HepG2 (cell line): ENCODE results near the gene EGLN1. TPM values are rescaled to one million over a fixed set of nuclear protein-coding genes. Genes with fewer than 3 reads are reported as not detected.
A peak's percentile ranks its signal among the peaks of the same experiment; 100 is the strongest.

Experiments used
- ATAC-seq: fragments of 200-7000 bp; cut with Tn5 transposase; 3 replicates; pipeline ENCODE4 v1.9.1; 2020; ENCODE audit warnings: mild to moderate bottlenecking, moderate library complexity
- BruUV-seq: library from RNA; stranded (reverse); fragments of 400-500 nt; replicated peaks from 2 replicates; lab custom pipeline; 2021; lab: Mats Ljungman, UMichigan
- CTCF ChIA-PET: fragments of 300-600 bp; formaldehyde crosslinking; extraction: SDS; loops from one replicate; lab custom pipeline; 2021; ENCODE audit warnings: low total read pairs, inconsistent platforms, low intra/inter-chr PET ratio; lab: Yijun Ruan, JAX
- POLR2A ChIA-PET: fragments of 350-600 bp; sonication (Branson Sonifier 250); formaldehyde crosslinking; loops from one replicate; lab custom pipeline; 2020; ENCODE audit warnings: antibody characterized with exemption, inconsistent platforms; lab: Yijun Ruan, JAX
- DNase-seq: peaks from one replicate; pipeline ENCODE4 v3.0.0-alpha.2; 2015; ENCODE audit warnings: low spot score
- FAIRE-seq: peaks from 3 replicates; lab custom pipeline; 2011; peaks lifted over from hg19 to GRCh38; lab: Jason Lieb, UNC
- H2AFZ ChIP-seq: one replicate; pipeline ENCODE4 v1.6.1; 2011; ENCODE audit warnings: low read length, inconsistent platforms
- H3K27ac ChIP-seq: fragments of 300-600 bp; 3 replicates; pipeline ENCODE4 v1.8.0; 2011; ENCODE audit warnings: mixed run types, mild to moderate bottlenecking, mixed read lengths, low read length, inconsistent platforms; ENCODE audit not compliant: insufficient read depth; ENCODE audit errors: extremely low read length
- H3K27me3 ChIP-seq, 2 experiments: fragments of 200-600 bp in 1 of 2; 2 replicates in 1 of 2; 3 replicates in 1 of 2; pipeline versions ENCODE4 v1.6.0 to v1.8.0; 2011; ENCODE audit warnings: low read length in 2 of 2, mild to moderate bottlenecking in 2 of 2, moderate library complexity in 2 of 2, inconsistent platforms in 1 of 2; ENCODE audit not compliant: insufficient read depth in 2 of 2, control insufficient read depth in 1 of 2
- H3K36me3 ChIP-seq, 2 experiments: fragments of 200-600 bp in 1 of 2; replicated peaks in 1 of 2; 2 replicates in 1 of 2; 3 replicates in 1 of 2; pipeline versions ENCODE4 v1.5.1 to v1.8.0; 2011; ENCODE audit warnings: low read length in 2 of 2, inconsistent platforms in 1 of 2; ENCODE audit not compliant: insufficient read depth in 2 of 2, control insufficient read depth in 1 of 2
- H3K4me1 ChIP-seq: 2 replicates; pipeline ENCODE4 v1.5.1; 2012; ENCODE audit warnings: low read length, inconsistent platforms; ENCODE audit not compliant: insufficient read depth
- H3K4me2 ChIP-seq: 2 replicates; pipeline ENCODE4 v1.6.0; 2011; ENCODE audit warnings: low read depth, low read length, inconsistent platforms
- H3K4me3 ChIP-seq, 3 experiments: fragments of 200-600 bp in 1 of 3; sonication (generic), shearing (Covaris generic) in 1 of 3; replicated peaks in 1 of 3; 2 replicates each; pipeline ENCODE4 v1.5.1; 2011 to 2016; ENCODE audit warnings: low read length in 3 of 3, inconsistent platforms in 2 of 3, low read depth in 2 of 3, mild to moderate bottlenecking in 2 of 3, control low read depth in 1 of 3, mixed read lengths in 1 of 3; ENCODE audit not compliant: insufficient read depth in 1 of 3
- H3K79me2 ChIP-seq: one replicate; pipeline ENCODE4 v1.6.1; 2011; ENCODE audit warnings: low read length, inconsistent platforms; ENCODE audit not compliant: insufficient read depth
- H3K9ac ChIP-seq: 2 replicates; pipeline ENCODE4 v1.6.0; 2011; ENCODE audit warnings: mild to moderate bottlenecking, low read depth, low read length, inconsistent platforms; ENCODE audit not compliant: insufficient read depth
- H3K9me3 ChIP-seq: 2 replicates; pipeline ENCODE4 v1.5.1; 2012; ENCODE audit warnings: mild to moderate bottlenecking, low read length
- H4K20me1 ChIP-seq: 2 replicates; pipeline ENCODE4 v1.6.0; 2011; ENCODE audit warnings: inconsistent platforms, mild to moderate bottlenecking, low read length, moderate library complexity; ENCODE audit not compliant: insufficient read depth
- FOSL2 ChIP-seq: sonication (generic); formaldehyde crosslinking; IDR thresholded peaks from 2 replicates; pipeline ENCODE4 v1.4.0; 2020; ENCODE audit warnings: missing genetic modification reagents
- NR2F6 ChIP-seq, 2 experiments: IDR thresholded peaks; 2 replicates each; pipeline ENCODE4 v1.6.1; 2016; ENCODE audit warnings: antibody characterized with exemption in 1 of 2, mild to moderate bottlenecking in 1 of 2
- RBM22 ChIP-seq: fragments of 200-400 bp; formaldehyde crosslinking; optimal IDR thresholded peaks from 2 replicates; pipeline ENCODE3; 2017; ENCODE audit warnings: mild to moderate bottlenecking, low read length, moderate library complexity
- STAT5B ChIP-seq: sonication (generic); formaldehyde crosslinking; IDR thresholded peaks from 2 replicates; pipeline ENCODE4 v1.4.0; 2020; ENCODE audit warnings: missing genetic modification reagents
- ZNF121 ChIP-seq: sonication (generic); formaldehyde crosslinking; IDR thresholded peaks from 2 replicates; pipeline ENCODE4 v1.5.0; 2020; ENCODE audit warnings: mild to moderate bottlenecking, missing genetic modification reagents
- ZNF253 ChIP-seq: sonication (generic); formaldehyde crosslinking; IDR thresholded peaks from 2 replicates; pipeline ENCODE4 v1.8.0; 2022; ENCODE audit warnings: mild to moderate bottlenecking, missing genetic modification reagents, borderline replicate concordance
- ZNF781 ChIP-seq: sonication (generic); formaldehyde crosslinking; IDR thresholded peaks from 2 replicates; pipeline ENCODE4 v1.5.1; 2020; ENCODE audit warnings: borderline replicate concordance, mild to moderate bottlenecking, missing genetic modification reagents; ENCODE audit errors: not compliant biosample characterization
- WGBS: methylation state at CpG from one replicate; pipeline ENCODE4 v1.1.6; 2017; ENCODE audit warnings: low lambda C conversion rate; 5-methylcytosine and 5-hydroxymethylcytosine counted together
- in situ Hi-C: cut with HindIII; loops from 2 replicates; pipeline ENCODE4 v1.10.0; 2017; ENCODE audit warnings: low pct_unique_long_range_greater_than_20kb; ENCODE audit not compliant: extremely low pct_ligation_motif_present
- intact Hi-C: fragments of 100-400 bp; cut with micrococcal nuclease; formaldehyde crosslinking; loops from one replicate; pipeline ENCODE4 v1.10.0; 2022; ENCODE audit not compliant: unreplicated experiment
- polyA plus RNA-seq, 8 experiments: library from polyadenylated mRNA; depleted of rRNA in 3 of 8; stranded (reverse) in 7 of 8; unstranded in 1 of 8; fragments of >200 nt; fragmentation: Illumina TruSeq in 4 of 8; extraction: Trizol in 4 of 8; gene quantifications; 2 replicates each; pipeline versions ENCODE4 v1.2.1 to v1.2.3, GENCODE V29; 2011 to 2016; ENCODE audit warnings: low read depth in 4 of 8, missing spikeins in 1 of 8, mixed read lengths in 1 of 8; ENCODE audit not compliant: insufficient read depth in 1 of 8
- total RNA-seq, 5 experiments: library from RNA; depleted of rRNA; stranded (reverse); fragments of >200 nt; fragmentation: Illumina TruSeq; extraction: Trizol; gene quantifications; 2 replicates each; pipeline ENCODE4 v1.2.3, GENCODE V29; 2016; ENCODE audit warnings: low read depth in 1 of 5
- TF ChIP-seq, protein P1 (sequence below): sonication (generic); formaldehyde crosslinking; IDR thresholded peaks from 2 replicates; pipeline ENCODE4 v1.4.0; 2020; ENCODE audit warnings: missing genetic modification reagents
- TF ChIP-seq, protein P2 (sequence below): sonication (generic); formaldehyde crosslinking; IDR thresholded peaks from 2 replicates; pipeline ENCODE4 v1.4.0; 2020; ENCODE audit warnings: missing genetic modification reagents, low read depth, mild to moderate bottlenecking, borderline replicate concordance

The EGLN1 gene
- total and polyA plus RNA-seq, 2 of the 13 experiments (the other 11 are each of a cell fraction or from before 2014, with no cell fraction given), result 34.4 to 44.1 TPM

DNA sequence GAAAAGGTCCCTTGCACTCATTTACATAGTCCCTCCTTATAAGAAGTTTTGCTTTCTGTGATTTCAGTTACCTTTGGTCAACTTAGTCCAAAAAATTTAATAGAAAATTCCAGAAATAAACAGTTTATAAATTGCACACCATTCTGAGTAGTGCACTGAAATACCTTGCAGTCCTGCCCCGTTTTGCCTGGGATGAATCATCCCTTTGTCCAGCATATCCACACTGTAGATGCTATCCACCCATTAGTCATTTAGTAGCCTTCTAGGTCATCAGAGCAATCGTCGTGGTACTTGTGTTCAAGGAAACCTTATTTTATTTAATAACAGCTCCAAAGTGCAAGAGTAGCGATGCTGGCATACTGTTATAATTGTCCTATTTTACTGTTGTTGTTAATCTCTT lies 46.0 kb downstream of the EGLN1 start:
- Histone ChIP-seq H4K20me1 (peaks cover 51% of the 10 kb centered on the region), H3K79me2 (peaks cover 93% of the 10 kb centered on the region), H2AFZ (no peak overlapping the region), H3K4me1 (0 out of 2 replicates have a peak, but pooled peaks cover 8% of the 10 kb centered on the region), H3K36me3 (peaks cover 8 to 30% of the 10 kb centered on the region in 2 experiments; a peak in 4 of 5 replicates), H3K27me3 (no peaks in the 10 kb centered on the region), H3K9ac (no peak overlapping the region), H3K4me2 (no peak overlapping the region), H3K27ac (no peak overlapping the region), H3K9me3 (no peaks in the 10 kb centered on the region), H3K4me3 (no peak overlapping the region)
- no peak for ATAC-seq
- intact Hi-C loops (no loop called here), in situ Hi-C loops (no loop called here)
- TF ChIP-seq STAT5B, result no peak
- TF ChIP-seq ZNF253, result no peak
- TF ChIP-seq, protein P1, sequence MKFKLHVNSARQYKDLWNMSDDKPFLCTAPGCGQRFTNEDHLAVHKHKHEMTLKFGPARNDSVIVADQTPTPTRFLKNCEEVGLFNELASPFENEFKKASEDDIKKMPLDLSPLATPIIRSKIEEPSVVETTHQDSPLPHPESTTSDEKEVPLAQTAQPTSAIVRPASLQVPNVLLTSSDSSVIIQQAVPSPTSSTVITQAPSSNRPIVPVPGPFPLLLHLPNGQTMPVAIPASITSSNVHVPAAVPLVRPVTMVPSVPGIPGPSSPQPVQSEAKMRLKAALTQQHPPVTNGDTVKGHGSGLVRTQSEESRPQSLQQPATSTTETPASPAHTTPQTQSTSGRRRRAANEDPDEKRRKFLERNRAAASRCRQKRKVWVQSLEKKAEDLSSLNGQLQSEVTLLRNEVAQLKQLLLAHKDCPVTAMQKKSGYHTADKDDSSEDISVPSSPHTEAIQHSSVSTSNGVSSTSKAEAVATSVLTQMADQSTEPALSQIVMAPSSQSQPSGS (CRISPR knock-in tag), result no peak
- TF ChIP-seq FOSL2 (CRISPR knock-in tag), result 0 out of 2 replicates have a peak, but pooled peaks have one; percentile 44
- no peak for TF ChIP-seq ZNF781 (CRISPR knock-in tag)
- TF ChIP-seq ZNF121 (CRISPR knock-in tag), result peak; percentile 61
- peak; percentile 36 for TF ChIP-seq RBM22
- TF ChIP-seq, protein P2, sequence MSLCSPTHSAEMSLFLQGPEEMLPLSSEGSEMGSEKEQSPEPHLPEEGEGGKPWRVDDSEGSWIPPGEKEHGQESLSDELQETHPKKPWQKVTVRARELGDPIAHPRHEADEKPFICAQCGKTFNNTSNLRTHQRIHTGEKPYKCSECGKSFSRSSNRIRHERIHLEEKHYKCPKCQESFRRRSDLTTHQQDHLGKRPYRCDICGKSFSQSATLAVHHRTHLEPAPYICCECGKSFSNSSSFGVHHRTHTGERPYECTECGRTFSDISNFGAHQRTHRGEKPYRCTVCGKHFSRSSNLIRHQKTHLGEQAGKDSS (CRISPR knock-in tag), result no peak
- no peak for TF ChIP-seq NR2F6 (IDR thresholded peaks at IDR 0.05)
- TF ChIP-seq NR2F6 (CRISPR knock-in tag; IDR thresholded peaks at IDR 0.05), result no peak
- ChIA-PET POLR2A (no interaction called here), CTCF (no interaction called here)
- BruUV-seq, result no TSS peak
- 77% methylated on average over 4 of the region's 4 CpGs for WGBS
- no peak for FAIRE-seq
- no peak for DNase-seq
